GM12878 (cell line): ENCODE measurements around the gene RPIA. TPM values are rescaled to one million over a fixed set of nuclear protein-coding genes. Genes with fewer than 3 reads are reported as not detected.

Experiments
- ATAC-seq: fragments of 200-7000 bp; cut with Tn5 transposase; 3 replicates; pipeline ENCODE4 v1.9.1; 2020; ENCODE audit warnings: mild to moderate bottlenecking, moderate library complexity
- BruUV-seq: library from RNA; stranded (reverse); fragments of 400-500 nt; replicated peaks from 2 replicates; lab custom pipeline; 2021; lab: Mats Ljungman, UMichigan
- CTCF ChIA-PET: fragments of 300-600 bp; sonication (Branson Sonifier 250); formaldehyde crosslinking; extraction: SDS; loops from one replicate; lab custom pipeline; 2021; ENCODE audit warnings: inconsistent platforms; lab: Yijun Ruan, JAX
- POLR2A ChIA-PET: fragments of 350-600 bp; formaldehyde crosslinking; extraction: SDS; loops from one replicate; lab custom pipeline; 2021; ENCODE audit warnings: inconsistent platforms; lab: Charles Lee
- RAD21 ChIA-PET: fragments of 300-600 bp; sonication (Branson Sonifier 250); formaldehyde crosslinking; loops from one replicate; lab custom pipeline; 2023; ENCODE audit warnings: antibody characterized with exemption; ENCODE audit not compliant: unreplicated experiment; lab: Charles Lee
- SMC1A ChIA-PET: fragments of 300-600 bp; sonication (Branson Sonifier 250); formaldehyde crosslinking; loops from one replicate; lab custom pipeline; 2023; ENCODE audit not compliant: unreplicated experiment, uncharacterized antibody; lab: Charles Lee
- DNase-seq: peaks from one replicate; pipeline ENCODE4 v3.0.0-alpha.2; 2011; ENCODE audit warnings: low read depth, low spot score
- FAIRE-seq: peaks from 3 replicates; lab custom pipeline; 2011; peaks lifted over from hg19 to GRCh38; lab: Jason Lieb, UNC
- H2AFZ ChIP-seq: 2 replicates; pipeline ENCODE4 v1.6.0; 2011; ENCODE audit warnings: low read depth, low read length, control low read depth; ENCODE audit not compliant: control insufficient read depth
- H3K27ac ChIP-seq: 2 replicates; pipeline ENCODE4 v1.5.1; 2011; ENCODE audit warnings: control low read depth; ENCODE audit not compliant: control insufficient read depth, insufficient read depth
- H3K27me3 ChIP-seq, 2 experiments: replicated peaks in 1 of 2; 2 replicates each; pipeline versions ENCODE4 v1.6.0 to v1.6.1; 2011; ENCODE audit warnings: low read length in 1 of 2; ENCODE audit not compliant: control insufficient read depth in 2 of 2, insufficient read depth in 2 of 2
- H3K36me3 ChIP-seq, 2 experiments: 2 replicates each; pipeline ENCODE4 v1.5.1; 2011; ENCODE audit warnings: low read length in 1 of 2; ENCODE audit not compliant: control insufficient read depth in 2 of 2, insufficient read depth in 2 of 2
- H3K4me1 ChIP-seq: 2 replicates; pipeline ENCODE4 v1.6.1; 2011; ENCODE audit warnings: mild to moderate bottlenecking, low read length, moderate library complexity, mixed read lengths; ENCODE audit not compliant: control insufficient read depth, insufficient read depth
- H3K4me2 ChIP-seq: 2 replicates; pipeline ENCODE4 v1.6.0; 2011; ENCODE audit warnings: control low read depth; ENCODE audit not compliant: control insufficient read depth, insufficient read depth
- H3K4me3 ChIP-seq: fragments of 200-600 bp; sonication (generic); 2 replicates; pipeline ENCODE4 v1.5.1; 2016
- H3K79me2 ChIP-seq: 2 replicates; pipeline ENCODE4 v1.6.0; 2011; ENCODE audit warnings: low read length; ENCODE audit not compliant: control insufficient read depth, insufficient read depth
- H3K9ac ChIP-seq: 2 replicates; pipeline ENCODE4 v1.8.0; 2011; ENCODE audit warnings: low read length, control low read depth, mixed read lengths; ENCODE audit not compliant: control insufficient read depth, insufficient read depth
- H3K9me3 ChIP-seq: replicated peaks from 3 replicates; pipeline ENCODE4 v1.5.1; 2011; ENCODE audit warnings: mild to moderate bottlenecking, low read length; ENCODE audit not compliant: control insufficient read depth, insufficient read depth
- H4K20me1 ChIP-seq: 2 replicates; pipeline ENCODE4 v1.6.0; 2011; ENCODE audit not compliant: control insufficient read depth, insufficient read depth
- CHD2 ChIP-seq: IDR thresholded peaks from 2 replicates; pipeline ENCODE4 v1.6.1; 2011; ENCODE audit warnings: low read depth, low read length, improper control_type of control experiment, borderline replicate concordance
- CTCF ChIP-seq, 3 experiments: IDR thresholded peaks in 2 of 3; conservative IDR thresholded peaks in 1 of 3; 2 replicates each; pipeline ENCODE4 v1.5.1; 2011; ENCODE audit warnings: low read depth in 3 of 3, low read length in 3 of 3, mild to moderate bottlenecking in 3 of 3, control low read depth in 2 of 3, moderate library complexity in 2 of 3, inconsistent platforms in 1 of 3, mixed read lengths in 1 of 3; ENCODE audit not compliant: control insufficient read depth in 2 of 3, insufficient read depth in 1 of 3; ENCODE audit errors: extremely low read depth in 1 of 3
- FOS ChIP-seq: IDR thresholded peaks from 3 replicates; pipeline ENCODE4 v1.6.1; 2011; ENCODE audit warnings: borderline replicate concordance; ENCODE audit not compliant: insufficient read length; ENCODE audit errors: extremely low read depth
- GABPA ChIP-seq: IDR thresholded peaks from 2 replicates; pipeline ENCODE4 v1.6.1; 2014; ENCODE audit warnings: antibody characterized with exemption, low read depth, mild to moderate bottlenecking, inconsistent platforms
- JUNB ChIP-seq: IDR thresholded peaks from 2 replicates; pipeline ENCODE4 v1.6.1; 2016; ENCODE audit warnings: antibody characterized with exemption, mild to moderate bottlenecking
- MXI1 ChIP-seq: fragments of 150-350 bp; IDR thresholded peaks from 2 replicates; pipeline ENCODE4 v1.6.1; 2011; ENCODE audit warnings: low read depth, mild to moderate bottlenecking, inconsistent platforms, low read length, improper control_type of control experiment
- PAX8 ChIP-seq: fragments of 450-650 bp; IDR thresholded peaks from 2 replicates; pipeline ENCODE4 v1.6.1; 2017; ENCODE audit warnings: mild to moderate bottlenecking, moderate library complexity
- PBX3 ChIP-seq: IDR thresholded peaks from 2 replicates; pipeline ENCODE4 v1.6.1; 2011; ENCODE audit warnings: mild to moderate bottlenecking, low read depth, low read length, moderate library complexity; ENCODE audit not compliant: insufficient replicate concordance
- POLR2AphosphoS5 ChIP-seq: IDR thresholded peaks from 2 replicates; pipeline ENCODE4 v1.6.1; 2011; ENCODE audit warnings: mild to moderate bottlenecking, low read length, inconsistent platforms
- RAD21 ChIP-seq: IDR thresholded peaks from 2 replicates; pipeline ENCODE4 v1.6.1; 2011; ENCODE audit warnings: mild to moderate bottlenecking, low read depth, low read length, moderate library complexity; ENCODE audit not compliant: insufficient read depth
- REST ChIP-seq: IDR thresholded peaks from 2 replicates; pipeline ENCODE4 v1.6.1; 2012; ENCODE audit warnings: mild to moderate bottlenecking, low read depth, low read length
- TCF12 ChIP-seq: IDR thresholded peaks from 2 replicates; pipeline ENCODE4 v1.6.1; 2011; ENCODE audit warnings: low read depth, mild to moderate bottlenecking, low read length
- TCF3 ChIP-seq: IDR thresholded peaks from 2 replicates; pipeline ENCODE4 v1.6.1; 2012; ENCODE audit warnings: low read depth, mild to moderate bottlenecking, low read length, borderline replicate concordance; ENCODE audit not compliant: insufficient read depth
- WGBS: methylation state at CpG from one replicate; pipeline ENCODE4 v1.1.6; 2016; ENCODE audit warnings: low lambda C conversion rate; ENCODE audit not compliant: insufficient replicate concordance, insufficient coverage; ENCODE audit errors: missing lambda C conversion rate; 5-methylcytosine and 5-hydroxymethylcytosine counted together
- in situ Hi-C: fragments of 300-500 bp; cut with MboI; formaldehyde crosslinking; loops from 9 replicates; pipeline ENCODE4 v1.14.3; 2018; ENCODE audit warnings: mixed read lengths
- intact Hi-C: fragments of 100-400 bp; cut with micrococcal nuclease; formaldehyde crosslinking; loops from one replicate; pipeline ENCODE4 v1.14.2; 2022; ENCODE audit not compliant: unreplicated experiment
- polyA plus RNA-seq, 11 experiments: library from polyadenylated mRNA; depleted of rRNA in 4 of 11; unstranded in 6 of 11; stranded (reverse) in 5 of 11; fragments of >200 nt; fragmentation: Nextera tagmentation in 4 of 11; fragmentation: Illumina TruSeq in 1 of 11; extraction: Ambion mirVana in 4 of 11; extraction: Trizol in 1 of 11; gene quantifications; 1 replicate in 1 of 11; 2 replicates in 10 of 11; pipeline versions ENCODE4 v1.2.1 to v1.2.3, GENCODE V29; 2011 to 2016; ENCODE audit warnings: inconsistent platforms in 2 of 11, missing spikeins in 2 of 11, low read depth in 1 of 11
- total RNA-seq, 4 experiments: library from RNA; depleted of rRNA in 3 of 4; stranded (reverse); fragments of >200 nt in 3 of 4; fragmentation: Illumina TruSeq in 1 of 4; extraction: Trizol in 1 of 4; gene quantifications; 2 replicates each; pipeline versions ENCODE4 v1.2.1 to v1.2.3, GENCODE V29; 2013 to 2021
- TF ChIP-seq, protein P1 (sequence below): fragments of 450-650 bp; IDR thresholded peaks from 2 replicates; pipeline ENCODE4 v1.6.1; 2018; ENCODE audit warnings: borderline replicate concordance, mild to moderate bottlenecking; ENCODE audit not compliant: partially characterized antibody

The RPIA gene
- total and polyA plus RNA-seq, 10 of the 15 experiments (the other 5 are each of a cell fraction or from before 2014, with no cell fraction given), result 7.1 to 58.1 (median 41.6) TPM

- no peaks in the 10 kb centered on the region for H3K4me1 ChIP-seq
- no peaks in the 10 kb centered on the region; a peak in 2 of 4 replicates for H3K36me3 ChIP-seq
- intact Hi-C loops (no loop called here), in situ Hi-C loops (no loop called here)
- H3K27me3 ChIP-seq, result no peaks in the 10 kb centered on the region; a peak in 1 of 4 replicates
- ATAC-seq, result no peak
- no peaks in the 10 kb centered on the region for H3K79me2 ChIP-seq
- WGBS, result 52% methylated on average over 2 of the region's 2 CpGs
- ChIA-PET SMC1A (no interaction called here), POLR2A (no interaction called here), RAD21 (no interaction called here), CTCF (no interaction called here)
- no peak overlapping the region for H3K9ac ChIP-seq
- no peak overlapping the region for H3K4me3 ChIP-seq
- H2AFZ ChIP-seq, result no peak overlapping the region
- peaks cover 2% of the 10 kb centered on the region; the same call in 2 of the 3 replicates for H3K9me3 ChIP-seq
- no peak overlapping the region for H3K27ac ChIP-seq
- no TSS peak for BruUV-seq
- H4K20me1 ChIP-seq, result no peaks in the 10 kb centered on the region
- H3K4me2 ChIP-seq, result no peak overlapping the region
- no peak for FAIRE-seq
- no peak for DNase-seq
- TF ChIP-seq CHD2, result no peak
- no peak for TF ChIP-seq MXI1
- TF ChIP-seq GABPA, result no peak
- no peak for TF ChIP-seq REST
- 0 out of 6 replicates have a peak, but pooled peaks of 2 of the 3 experiments have one; percentile 3 to 11 for TF ChIP-seq CTCF (IDR thresholded peaks at IDR 0.05 in 2 of 3, conservative IDR thresholded peaks at IDR 0.05 in 1 of 3; ENCODE audit: control insufficient read depth in 2 of 3, extremely low read depth in 1 of 3, insufficient read depth in 1 of 3, low read depth in 3 of 3, low read length in 3 of 3)
- TF ChIP-seq, protein P1, sequence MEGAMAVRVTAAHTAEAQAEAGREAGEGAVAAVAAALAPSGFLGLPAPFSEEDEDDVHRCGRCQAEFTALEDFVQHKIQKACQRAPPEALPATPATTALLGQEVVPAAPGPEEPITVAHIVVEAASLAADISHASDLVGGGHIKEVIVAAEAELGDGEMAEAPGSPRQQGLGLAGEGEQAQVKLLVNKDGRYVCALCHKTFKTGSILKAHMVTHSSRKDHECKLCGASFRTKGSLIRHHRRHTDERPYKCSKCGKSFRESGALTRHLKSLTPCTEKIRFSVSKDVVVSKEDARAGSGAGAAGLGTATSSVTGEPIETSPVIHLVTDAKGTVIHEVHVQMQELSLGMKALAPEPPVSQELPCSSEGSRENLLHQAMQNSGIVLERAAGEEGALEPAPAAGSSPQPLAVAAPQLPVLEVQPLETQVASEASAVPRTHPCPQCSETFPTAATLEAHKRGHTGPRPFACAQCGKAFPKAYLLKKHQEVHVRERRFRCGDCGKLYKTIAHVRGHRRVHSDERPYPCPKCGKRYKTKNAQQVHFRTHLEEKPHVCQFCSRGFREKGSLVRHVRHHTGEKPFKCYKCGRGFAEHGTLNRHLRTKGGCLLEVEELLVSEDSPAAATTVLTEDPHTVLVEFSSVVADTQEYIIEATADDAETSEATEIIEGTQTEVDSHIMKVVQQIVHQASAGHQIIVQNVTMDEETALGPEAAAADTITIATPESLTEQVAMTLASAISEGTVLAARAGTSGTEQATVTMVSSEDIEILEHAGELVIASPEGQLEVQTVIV, result no peak
- TF ChIP-seq TCF12, result no peak
- TF ChIP-seq PBX3, result no peak
- TF ChIP-seq RAD21, result peak; percentile 45
- no peak for TF ChIP-seq POLR2AphosphoS5
- no peak for TF ChIP-seq FOS
- no peak for TF ChIP-seq JUNB
- no peak for TF ChIP-seq TCF3
- no peak for TF ChIP-seq PAX8
Observed at GRCh38 chr2:88760819-88761598, 69.5 kb downstream of the RPIA start.
